Epithelial cell of esophagus (primary cell): ENCODE data around the gene SRRD.

Experiments used
- DNase-seq: peaks from one replicate; pipeline ENCODE4 v3.0.0; 2010; ENCODE audit warnings: low read depth
- H3K4me3 ChIP-seq: 2 replicates; pipeline ENCODE4 v1.5.1; 2011; ENCODE audit warnings: mild to moderate bottlenecking, low read length, control low read depth
- CTCF ChIP-seq: IDR thresholded peaks from 2 replicates; pipeline ENCODE4 v1.5.1; 2011; ENCODE audit warnings: low read depth, mild to moderate bottlenecking, low read length, control low read depth, inconsistent platforms; ENCODE audit not compliant: insufficient read depth; ENCODE audit errors: missing control alignments

Gene SRRD

GRCh38 chr22:26448334-26448733, 35.3 kb upstream of the SRRD start:
- no peak for DNase-seq
- no peak for TF ChIP-seq CTCF
- no peak overlapping the region for H3K4me3 ChIP-seq

- no peak for TF ChIP-seq CTCF
- DNase-seq, result no peak
- no peak overlapping the region for H3K4me3 ChIP-seq
Observed at GRCh38 chr22:26448941-26449340, 34.7 kb upstream of the SRRD start.

GRCh38 chr22:26450453-26451185, 33.1 kb upstream of the SRRD start:
- no peak for DNase-seq
- no peak overlapping the region for H3K4me3 ChIP-seq
- no peak for TF ChIP-seq CTCF

- no peak for DNase-seq
- H3K4me3 ChIP-seq, result no peak overlapping the region
- no peak for TF ChIP-seq CTCF
Observed at GRCh38 chr22:26452236-26453016, 31.3 kb upstream of the SRRD start.

GRCh38 chr22:26453216-26453615, 30.5 kb upstream of the SRRD start:
- no peak for TF ChIP-seq CTCF
- no peak overlapping the region for H3K4me3 ChIP-seq
- DNase-seq, result no peak

GRCh38 chr22:26453812-26454500, 29.7 kb upstream of the SRRD start:
- no peak for TF ChIP-seq CTCF
- H3K4me3 ChIP-seq, result no peak overlapping the region
- DNase-seq, result no peak
